ENCODE data around the gene CDHR1. TPM values are rescaled to one million over a fixed set of nuclear protein-coding genes. Genes with fewer than 3 reads are reported as not detected.

CDHR1 gene
- total and polyA plus RNA-seq, 2 of the 8 experiments (the other 6 are each of a cell fraction or from before 2014, with no cell fraction given) = 3.9 to 10.5 TPM

DNA sequence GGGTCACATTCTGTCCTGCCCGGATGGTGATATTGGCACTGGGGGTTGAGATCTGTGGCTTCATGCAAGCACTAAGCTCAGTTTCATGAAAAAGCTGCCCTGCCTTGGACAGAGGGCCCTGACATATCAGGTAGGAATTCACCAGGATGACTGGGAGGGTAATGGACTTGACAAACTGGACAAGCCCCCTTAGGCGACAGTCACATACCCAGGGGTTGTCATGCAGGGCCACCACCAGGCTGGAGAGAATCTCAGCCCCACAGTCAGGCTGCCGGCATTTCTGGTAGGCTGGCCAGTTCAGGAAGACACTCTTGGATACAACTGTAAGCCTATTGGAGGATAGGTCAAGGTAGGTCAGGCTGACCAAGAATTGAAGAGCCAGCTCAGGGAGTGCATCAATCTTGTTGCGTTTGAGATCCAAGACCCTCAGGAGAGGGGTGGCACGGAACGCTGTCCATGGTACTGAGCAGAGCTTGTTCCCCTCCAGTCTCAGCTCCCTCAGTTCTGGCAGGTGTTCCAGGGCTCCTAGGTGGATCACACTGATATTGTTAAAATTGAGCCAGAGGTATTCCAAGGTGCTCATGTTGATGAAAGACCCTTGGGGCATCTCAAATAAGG lies 30.2 kb downstream of the CDHR1 start:
- CTCF ChIA-PET (ENCODE audit: partially characterized antibody) = interaction anchor here (0.8 to 6.0 kb wide), 11 partner anchors 8 to 313 kb away, joined by 3 to 59 read pairs (median 6); no protein-coding TSS in a partner anchor
- TF ChIP-seq E2F6 (IDR thresholded peaks at IDR 0.05) = no peak
- no peak for TF ChIP-seq JUND (IDR thresholded peaks at IDR 0.05; ENCODE audit: low read length)
- TF ChIP-seq EZH2 (IDR thresholded peaks at IDR 0.05; ENCODE audit: low read depth, low read length, severe bottlenecking) = no peak
- TF ChIP-seq ASH2L (IDR thresholded peaks at IDR 0.05; ENCODE audit: low read length) = no peak
- no peak for TF ChIP-seq RNF2 (IDR thresholded peaks at IDR 0.05; ENCODE audit: borderline replicate concordance, low read depth, low read length, missing control alignments, poor library complexity, severe bottlenecking)
- no peak for TF ChIP-seq SAP30 (IDR thresholded peaks at IDR 0.05; ENCODE audit: insufficient read depth, insufficient replicate concordance, low read length)
- no peak for TF ChIP-seq RFX5 (IDR thresholded peaks at IDR 0.05; ENCODE audit: borderline replicate concordance, low read depth, low read length)
- no peak for TF ChIP-seq BRCA1 (IDR thresholded peaks at IDR 0.05; ENCODE audit: low read depth, low read length)
- TF ChIP-seq, protein P1, sequence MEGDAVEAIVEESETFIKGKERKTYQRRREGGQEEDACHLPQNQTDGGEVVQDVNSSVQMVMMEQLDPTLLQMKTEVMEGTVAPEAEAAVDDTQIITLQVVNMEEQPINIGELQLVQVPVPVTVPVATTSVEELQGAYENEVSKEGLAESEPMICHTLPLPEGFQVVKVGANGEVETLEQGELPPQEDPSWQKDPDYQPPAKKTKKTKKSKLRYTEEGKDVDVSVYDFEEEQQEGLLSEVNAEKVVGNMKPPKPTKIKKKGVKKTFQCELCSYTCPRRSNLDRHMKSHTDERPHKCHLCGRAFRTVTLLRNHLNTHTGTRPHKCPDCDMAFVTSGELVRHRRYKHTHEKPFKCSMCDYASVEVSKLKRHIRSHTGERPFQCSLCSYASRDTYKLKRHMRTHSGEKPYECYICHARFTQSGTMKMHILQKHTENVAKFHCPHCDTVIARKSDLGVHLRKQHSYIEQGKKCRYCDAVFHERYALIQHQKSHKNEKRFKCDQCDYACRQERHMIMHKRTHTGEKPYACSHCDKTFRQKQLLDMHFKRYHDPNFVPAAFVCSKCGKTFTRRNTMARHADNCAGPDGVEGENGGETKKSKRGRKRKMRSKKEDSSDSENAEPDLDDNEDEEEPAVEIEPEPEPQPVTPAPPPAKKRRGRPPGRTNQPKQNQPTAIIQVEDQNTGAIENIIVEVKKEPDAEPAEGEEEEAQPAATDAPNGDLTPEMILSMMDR (IDR thresholded peaks at IDR 0.05; ENCODE audit: control extremely low read depth in 1 of 3, insufficient read depth in 1 of 3, low read depth in 1 of 3, low read length in 3 of 3) = no peak

More for the DNA sequence above, 30.2 kb downstream of the CDHR1 start:
- FAIRE-seq (no peak), DNase-seq (ENCODE audit: low read depth in 1 of 2, low spot score in 2 of 2) (peak in 1 of 2 experiments; percentile 67)
- Histone ChIP-seq H3K27me3 (replicated peaks in 1 of 4; ENCODE audit: control insufficient read depth in 3 of 4, extremely low read depth in 1 of 4, insufficient read depth in 3 of 4, low read length in 3 of 4) (0 out of 7 replicates have a peak, but pooled peaks cover 0 to 2% (median 0%) of the 10 kb centered on the region in 4 experiments), H3K23ac (ENCODE audit: insufficient read length) (no peak overlapping the region), H3K36me3 (ENCODE audit: control insufficient read depth in 2 of 4, insufficient read depth in 4 of 4, low read length in 3 of 4) (no peaks in the 10 kb centered on the region), H3K4me3 (ENCODE audit: extremely low read depth in 1 of 4, insufficient read depth in 2 of 4, low read depth in 3 of 4, low read length in 4 of 4) (no peak overlapping the region), H3K79me1 (ENCODE audit: low read depth, low read length) (no peaks in the 10 kb centered on the region), H3K27ac (ENCODE audit: low read depth, low read length) (no peak overlapping the region), H3K56ac (replicated peaks; ENCODE audit: insufficient read length, low read depth, low read length) (no peak overlapping the region), H4K8ac (ENCODE audit: extremely low read depth, insufficient read depth, low read length) (no peak overlapping the region), H3K14ac (ENCODE audit: insufficient read length) (no peak overlapping the region), H4K20me1 (replicated peaks in 1 of 2; ENCODE audit: control insufficient read depth in 1 of 2, insufficient read depth in 2 of 2, low read length in 2 of 2) (peaks cover 0 to 4% of the 10 kb centered on the region in 2 experiments), H4K5ac (ENCODE audit: insufficient read length, low read depth, low read length) (no peak overlapping the region), H2AFZ (ENCODE audit: low read length) (no peak overlapping the region), H3K4ac (replicated peaks; ENCODE audit: insufficient read length, low read depth, low read length) (no peak overlapping the region), H2BK20ac (ENCODE audit: low read length) (no peak overlapping the region), H3K4me1 (replicated peaks in 1 of 4; ENCODE audit: control insufficient read depth in 3 of 4, insufficient read depth in 4 of 4, low read length in 3 of 4) (no peaks in the 10 kb centered on the region), H4K91ac (replicated peaks; ENCODE audit: insufficient read length, low read length) (no peak overlapping the region), H3K79me2 (ENCODE audit: control insufficient read depth in 1 of 2, insufficient read depth in 2 of 2, low read length in 2 of 2) (no peaks in the 10 kb centered on the region), H2BK15ac (ENCODE audit: low read length) (no peak overlapping the region), H3K9ac (replicated peaks in 1 of 4; ENCODE audit: extremely low read depth in 1 of 4, low read depth in 3 of 4, low read length in 3 of 4) (no peak overlapping the region), H2AK5ac (ENCODE audit: low read depth, low read length) (no peak overlapping the region), H2BK120ac (replicated peaks; ENCODE audit: low read depth, low read length) (no peak overlapping the region), H3K4me2 (ENCODE audit: insufficient read depth in 1 of 2, low read depth in 2 of 2, low read length in 2 of 2) (no peak overlapping the region), H2BK12ac (ENCODE audit: low read depth, low read length) (no peak overlapping the region), H3K9me3 (ENCODE audit: insufficient read depth in 2 of 2, low read depth in 1 of 2, low read length in 1 of 2) (no peaks in the 10 kb centered on the region), H2BK5ac (ENCODE audit: low read depth, low read length) (no peak overlapping the region), H3K23me2 (ENCODE audit: low read depth, low read length) (no peaks in the 10 kb centered on the region), H3K18ac (ENCODE audit: extremely low read depth, low read length) (no peak overlapping the region)
- 76% methylated on average over 6 of the region's 6 CpGs; no CpG with 5 or more reads in 1 of the 2 experiments for WGBS, 2 experiments (ENCODE audit: extremely low coverage in 1 of 2, insufficient coverage in 1 of 2, insufficient read length in 1 of 2, insufficient replicate concordance in 2 of 2, low coverage in 1 of 2, low lambda C conversion rate in 2 of 2, missing lambda C conversion rate in 1 of 2)
- POLR2A ChIA-PET (ENCODE audit: partially characterized antibody) = no interaction called here

Measured in H1 (cell line).